SK-N-MC (cell line): ENCODE measurements around the gene TMEM273.

ENCODE experiments used
- DNase-seq: peaks from one replicate; pipeline ENCODE4 v3.0.0-alpha.2; 2011; ENCODE audit warnings: low read depth, low spot score
- H3K27ac ChIP-seq: fragments of 200-600 bp; sonication (generic); 2 replicates; pipeline ENCODE4 v1.5.1; 2016; ENCODE audit warnings: mixed run types
- H3K36me3 ChIP-seq: fragments of 200-600 bp; sonication (generic); 2 replicates; pipeline ENCODE4 v1.6.1; 2017; ENCODE audit warnings: antibody characterized with exemption, low read length, mixed read lengths; ENCODE audit not compliant: insufficient read depth
- H3K4me3 ChIP-seq: fragments of 200-600 bp; sonication (generic); 2 replicates; pipeline ENCODE4 v1.5.1; 2016
- H3K9ac ChIP-seq: fragments of 200-600 bp; sonication (generic); 2 replicates; pipeline ENCODE4 v1.8.0; 2017; ENCODE audit warnings: mixed run types, mixed read lengths; ENCODE audit not compliant: insufficient read length
- H3K9me3 ChIP-seq: fragments of 200-600 bp; sonication (generic); 2 replicates; pipeline ENCODE4 v1.6.1; 2017; ENCODE audit warnings: low read depth, mild to moderate bottlenecking, antibody characterized with exemption, low read length, moderate library complexity, mixed read lengths
- EZH2 ChIP-seq: fragments of 200-600 bp; sonication (generic); IDR thresholded peaks from one replicate; pipeline ENCODE4 v1.6.1; 2017; ENCODE audit warnings: antibody characterized with exemption
- FOXP2 ChIP-seq: optimal IDR thresholded peaks from 2 replicates; pipeline ENCODE3; 2011; ENCODE audit warnings: mild to moderate bottlenecking, moderate library complexity; ENCODE audit not compliant: insufficient read depth; ENCODE audit errors: extremely low read length, control extremely low read depth
- POLR2AphosphoS5 ChIP-seq: IDR thresholded peaks from 2 replicates; pipeline ENCODE4 v1.6.1; 2012; ENCODE audit warnings: mild to moderate bottlenecking, low read depth, low read length, borderline replicate concordance

Gene TMEM273

GRCh38 chr10:49116509-49117375 is 71.4 kb downstream of the TMEM273 start:
- H3K36me3 ChIP-seq: no peaks in the 10 kb centered on the region
- no peak overlapping the region for H3K4me3 ChIP-seq
- DNase-seq: no peak
- no peaks in the 10 kb centered on the region for H3K9me3 ChIP-seq
- TF ChIP-seq EZH2 (no peak), POLR2AphosphoS5 (no peak), FOXP2 (no peak)
- H3K27ac ChIP-seq: no peak overlapping the region
- H3K9ac ChIP-seq: no peak overlapping the region

- TF ChIP-seq FOXP2 (no peak), EZH2 (no peak), POLR2AphosphoS5 (no peak)
- Histone ChIP-seq H3K4me3 (no peak overlapping the region), H3K36me3 (no peaks in the 10 kb centered on the region), H3K9me3 (no peaks in the 10 kb centered on the region), H3K9ac (no peak overlapping the region), H3K27ac (no peak overlapping the region)
- no peak for DNase-seq
Observed at GRCh38 chr10:49115796-49116508, 72.2 kb downstream of the TMEM273 start.

- H3K9ac ChIP-seq: no peak within 1 kb of the TSS
- H3K36me3 ChIP-seq: no peaks in the 10 kb centered on the region
- no peak for DNase-seq
- H3K27ac ChIP-seq: no peak within 1 kb of the TSS
- no peaks in the 10 kb centered on the region for H3K9me3 ChIP-seq
- TF ChIP-seq FOXP2 (no peak), POLR2AphosphoS5 (no peak), EZH2 (no peak)
- no peak within 1 kb of the TSS for H3K4me3 ChIP-seq
Observed at GRCh38 chr10:49115015-49115795, 73.0 kb downstream of the TMEM273 start, which contains the start of gene VSTM4. TSS of gene VSTM4 (minus strand) at chr10:49115522. CDS start at chr10:49115485, 37 bp downstream.

GRCh38 chr10:49114718-49115014 is 73.5 kb downstream of the TMEM273 start:
- TF ChIP-seq EZH2 (no peak), POLR2AphosphoS5 (no peak), FOXP2 (no peak)
- H3K9ac ChIP-seq: no peak overlapping the region
- H3K9me3 ChIP-seq: no peaks in the 10 kb centered on the region
- no peaks in the 10 kb centered on the region for H3K36me3 ChIP-seq
- H3K27ac ChIP-seq: no peak overlapping the region
- H3K4me3 ChIP-seq: no peak overlapping the region
- DNase-seq: no peak

- H3K4me3 ChIP-seq: no peak overlapping the region
- no peak overlapping the region for H3K9ac ChIP-seq
- TF ChIP-seq EZH2 (no peak), POLR2AphosphoS5 (no peak), FOXP2 (no peak)
- H3K36me3 ChIP-seq: no peaks in the 10 kb centered on the region
- no peaks in the 10 kb centered on the region for H3K9me3 ChIP-seq
- no peak overlapping the region for H3K27ac ChIP-seq
- DNase-seq: no peak
Observed at GRCh38 chr10:49113741-49114141, 74.5 kb downstream of the TMEM273 start.

DNA sequence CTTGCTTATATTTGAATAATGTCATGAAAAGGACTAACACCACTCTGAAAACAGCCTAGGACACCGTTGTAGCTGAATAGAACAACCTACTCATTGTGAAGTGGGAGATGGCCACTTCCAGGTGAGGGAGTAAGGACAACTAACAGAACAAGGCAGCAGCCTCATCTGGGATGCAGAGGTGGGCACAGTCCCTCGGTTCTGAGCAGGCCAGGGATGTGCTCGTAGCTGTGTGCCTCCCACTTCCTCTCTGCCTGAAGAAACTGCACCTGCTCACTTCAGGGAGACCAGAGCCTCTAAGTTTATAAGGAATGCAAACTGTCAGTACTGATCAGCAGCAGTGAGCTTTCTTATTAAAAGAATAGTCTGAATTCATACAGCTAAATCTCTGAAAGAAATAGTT is 75.3 kb downstream of the TMEM273 start:
- Histone ChIP-seq H3K4me3 (no peak overlapping the region), H3K9ac (no peak overlapping the region), H3K27ac (no peak overlapping the region), H3K36me3 (no peaks in the 10 kb centered on the region), H3K9me3 (no peaks in the 10 kb centered on the region)
- TF ChIP-seq POLR2AphosphoS5: no peak
- no peak for TF ChIP-seq FOXP2
- no peak for TF ChIP-seq EZH2
- no peak for DNase-seq

GRCh38 chr10:49112098-49112497 is 76.1 kb downstream of the TMEM273 start:
- H3K9ac ChIP-seq: no peak overlapping the region
- no peak overlapping the region for H3K27ac ChIP-seq

DNA sequence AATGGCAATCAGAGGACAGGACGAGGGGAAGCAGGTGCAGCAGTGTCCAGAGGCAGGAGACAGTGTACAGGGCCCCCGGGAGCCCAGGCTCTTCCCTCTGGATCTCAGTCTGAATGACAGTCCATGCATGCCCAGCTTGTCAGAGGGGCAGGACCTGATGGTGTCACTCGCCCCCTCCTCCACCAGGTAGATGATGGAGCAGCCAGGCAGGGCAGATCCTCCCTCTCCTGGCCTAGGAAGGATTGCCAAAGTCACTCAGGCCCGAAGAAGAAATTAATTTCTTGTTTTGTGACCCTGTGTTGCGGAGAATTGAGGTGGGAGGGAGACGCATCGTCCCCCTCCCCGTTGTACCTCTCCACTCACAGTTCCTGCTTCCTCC is 76.9 kb downstream of the TMEM273 start:
- Histone ChIP-seq H3K4me3 (no peak overlapping the region), H3K27ac (no peak overlapping the region), H3K9ac (no peak overlapping the region), H3K36me3 (no peaks in the 10 kb centered on the region), H3K9me3 (no peaks in the 10 kb centered on the region)
- no peak for DNase-seq
- TF ChIP-seq POLR2AphosphoS5 (no peak), FOXP2 (no peak), EZH2 (no peak)

More at GRCh38 chr10:49112098-49112497, 76.1 kb downstream of the TMEM273 start:
- no peak overlapping the region for H3K4me3 ChIP-seq
- no peak for TF ChIP-seq POLR2AphosphoS5
- H3K9me3 ChIP-seq: no peaks in the 10 kb centered on the region
- DNase-seq: no peak
- no peaks in the 10 kb centered on the region for H3K36me3 ChIP-seq
